Stomach (tissue), 4 donors: ENCODE results near the gene MARCHF6.

Experiments used
- POLR2A ChIP-seq, 4 donors: fragments of 450-650 bp; IDR thresholded peaks; one replicate each; pipeline ENCODE4 v1.6.1; 2016; ENCODE audit warnings: antibody characterized with exemption in 4 of 4, control low read depth in 2 of 4, mild to moderate bottlenecking in 1 of 4, moderate library complexity in 1 of 4
- TF ChIP-seq, protein P1 (sequence below), 7 experiments: fragments of 450-650 bp in 4 of 7; fragments of 200-600 bp in 3 of 7; sonication (generic) in 3 of 7; IDR thresholded peaks; one replicate each; pipeline ENCODE4 v1.5.1; 2016 to 2019; ENCODE audit warnings: antibody characterized with exemption in 7 of 7, control low read depth in 2 of 7, mild to moderate bottlenecking in 1 of 7

DNA sequence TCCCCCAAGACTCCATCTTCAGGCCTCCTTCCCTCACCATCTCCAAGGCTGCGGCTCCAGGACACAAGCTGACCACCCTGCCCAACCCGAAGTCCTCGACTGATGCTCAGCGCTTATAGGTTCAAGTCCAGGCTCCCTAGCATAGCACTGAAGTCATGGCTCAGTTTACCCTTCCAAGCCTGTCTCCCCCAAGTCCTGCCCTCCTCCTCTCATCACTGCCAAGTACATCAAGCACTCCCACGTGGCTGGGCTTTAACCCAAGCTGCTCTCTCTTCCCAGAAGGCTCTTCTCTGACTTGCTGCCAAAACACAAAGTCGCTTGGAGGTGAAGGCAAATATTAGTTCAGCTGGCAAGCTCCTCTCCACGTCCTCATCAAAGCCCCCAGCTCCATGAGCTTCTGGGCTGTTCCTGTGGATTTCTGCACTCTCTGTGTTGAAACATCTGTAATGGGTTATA lies 22.1 kb upstream of the MARCHF6 start:
- TF ChIP-seq, protein P1, sequence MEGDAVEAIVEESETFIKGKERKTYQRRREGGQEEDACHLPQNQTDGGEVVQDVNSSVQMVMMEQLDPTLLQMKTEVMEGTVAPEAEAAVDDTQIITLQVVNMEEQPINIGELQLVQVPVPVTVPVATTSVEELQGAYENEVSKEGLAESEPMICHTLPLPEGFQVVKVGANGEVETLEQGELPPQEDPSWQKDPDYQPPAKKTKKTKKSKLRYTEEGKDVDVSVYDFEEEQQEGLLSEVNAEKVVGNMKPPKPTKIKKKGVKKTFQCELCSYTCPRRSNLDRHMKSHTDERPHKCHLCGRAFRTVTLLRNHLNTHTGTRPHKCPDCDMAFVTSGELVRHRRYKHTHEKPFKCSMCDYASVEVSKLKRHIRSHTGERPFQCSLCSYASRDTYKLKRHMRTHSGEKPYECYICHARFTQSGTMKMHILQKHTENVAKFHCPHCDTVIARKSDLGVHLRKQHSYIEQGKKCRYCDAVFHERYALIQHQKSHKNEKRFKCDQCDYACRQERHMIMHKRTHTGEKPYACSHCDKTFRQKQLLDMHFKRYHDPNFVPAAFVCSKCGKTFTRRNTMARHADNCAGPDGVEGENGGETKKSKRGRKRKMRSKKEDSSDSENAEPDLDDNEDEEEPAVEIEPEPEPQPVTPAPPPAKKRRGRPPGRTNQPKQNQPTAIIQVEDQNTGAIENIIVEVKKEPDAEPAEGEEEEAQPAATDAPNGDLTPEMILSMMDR (IDR thresholded peaks at IDR 0.05), result no peak
- TF ChIP-seq POLR2A (IDR thresholded peaks at IDR 0.05), result no peak
